K562 (cell line): ENCODE results near the gene COQ8B. TPM values are rescaled to one million over a fixed set of nuclear protein-coding genes. Genes with fewer than 3 reads are reported as not detected.

Source experiments
- AFF1 ChIP-seq, 2 experiments: fragments of 450-650 bp; IDR thresholded peaks; 2 replicates each; pipeline ENCODE4 v1.6.1; 2018; ENCODE audit warnings: mild to moderate bottlenecking in 2 of 2, low read depth in 1 of 2; ENCODE audit not compliant: partially characterized antibody in 2 of 2
- CREM ChIP-seq: IDR thresholded peaks from 2 replicates; pipeline ENCODE4 v1.6.1; 2014; ENCODE audit warnings: antibody characterized with exemption, low read depth
- NKRF ChIP-seq: fragments of 450-650 bp; IDR thresholded peaks from 2 replicates; pipeline ENCODE4 v1.6.1; 2016; ENCODE audit warnings: borderline replicate concordance
- ZNF592 ChIP-seq: fragments of 450-650 bp; IDR thresholded peaks from 2 replicates; pipeline ENCODE4 v1.6.1; 2017; ENCODE audit warnings: antibody characterized with exemption, mild to moderate bottlenecking
- polyA plus RNA-seq, 8 experiments: library from polyadenylated mRNA; depleted of rRNA in 4 of 8; stranded (reverse) in 5 of 8; unstranded in 3 of 8; fragments of >200 nt; fragmentation: Nextera tagmentation in 2 of 8; fragmentation: Illumina TruSeq in 1 of 8; extraction: Ambion mirVana in 2 of 8; extraction: Trizol in 1 of 8; gene quantifications; 2 replicates each; pipeline versions ENCODE4 v1.2.1 to v1.2.3, GENCODE V29; 2011 to 2014; ENCODE audit warnings: inconsistent platforms in 1 of 8, missing spikeins in 1 of 8
- total RNA-seq, 7 experiments: library from RNA; depleted of rRNA in 6 of 7; stranded (reverse); fragments of >200 nt in 6 of 7; fragmentation: Illumina TruSeq in 2 of 7; extraction: Trizol in 2 of 7; gene quantifications; 2 replicates each; pipeline versions ENCODE4 v1.2.1 to v1.2.3, GENCODE V29; 2011 to 2021; ENCODE audit warnings: low replicate concordance in 1 of 7
- TF ChIP-seq, protein P1 (sequence below), 2 experiments: fragments of 450-650 bp; IDR thresholded peaks; 2 replicates each; pipeline ENCODE4 v1.6.1; 2016; ENCODE audit warnings: mild to moderate bottlenecking in 2 of 2, borderline replicate concordance in 1 of 2, low read depth in 1 of 2, moderate library complexity in 1 of 2

COQ8B gene
- total and polyA plus RNA-seq, 9 of the 15 experiments (the other 6 are each of a cell fraction or from before 2014, with no cell fraction given): 0.41 to 32.3 (median 12.9) TPM

- TF ChIP-seq NKRF (peak; percentile 58; the same call in 1 of the 2 replicates), AFF1 (IDR thresholded peaks at IDR 0.05; ENCODE audit: low read depth in 1 of 2, partially characterized antibody in 2 of 2) (no peak), CREM (peak; percentile 12; the same call in 1 of the 2 replicates), ZNF592 (0 out of 2 replicates have a peak, but pooled peaks have one; percentile 48)
- TF ChIP-seq, protein P1, sequence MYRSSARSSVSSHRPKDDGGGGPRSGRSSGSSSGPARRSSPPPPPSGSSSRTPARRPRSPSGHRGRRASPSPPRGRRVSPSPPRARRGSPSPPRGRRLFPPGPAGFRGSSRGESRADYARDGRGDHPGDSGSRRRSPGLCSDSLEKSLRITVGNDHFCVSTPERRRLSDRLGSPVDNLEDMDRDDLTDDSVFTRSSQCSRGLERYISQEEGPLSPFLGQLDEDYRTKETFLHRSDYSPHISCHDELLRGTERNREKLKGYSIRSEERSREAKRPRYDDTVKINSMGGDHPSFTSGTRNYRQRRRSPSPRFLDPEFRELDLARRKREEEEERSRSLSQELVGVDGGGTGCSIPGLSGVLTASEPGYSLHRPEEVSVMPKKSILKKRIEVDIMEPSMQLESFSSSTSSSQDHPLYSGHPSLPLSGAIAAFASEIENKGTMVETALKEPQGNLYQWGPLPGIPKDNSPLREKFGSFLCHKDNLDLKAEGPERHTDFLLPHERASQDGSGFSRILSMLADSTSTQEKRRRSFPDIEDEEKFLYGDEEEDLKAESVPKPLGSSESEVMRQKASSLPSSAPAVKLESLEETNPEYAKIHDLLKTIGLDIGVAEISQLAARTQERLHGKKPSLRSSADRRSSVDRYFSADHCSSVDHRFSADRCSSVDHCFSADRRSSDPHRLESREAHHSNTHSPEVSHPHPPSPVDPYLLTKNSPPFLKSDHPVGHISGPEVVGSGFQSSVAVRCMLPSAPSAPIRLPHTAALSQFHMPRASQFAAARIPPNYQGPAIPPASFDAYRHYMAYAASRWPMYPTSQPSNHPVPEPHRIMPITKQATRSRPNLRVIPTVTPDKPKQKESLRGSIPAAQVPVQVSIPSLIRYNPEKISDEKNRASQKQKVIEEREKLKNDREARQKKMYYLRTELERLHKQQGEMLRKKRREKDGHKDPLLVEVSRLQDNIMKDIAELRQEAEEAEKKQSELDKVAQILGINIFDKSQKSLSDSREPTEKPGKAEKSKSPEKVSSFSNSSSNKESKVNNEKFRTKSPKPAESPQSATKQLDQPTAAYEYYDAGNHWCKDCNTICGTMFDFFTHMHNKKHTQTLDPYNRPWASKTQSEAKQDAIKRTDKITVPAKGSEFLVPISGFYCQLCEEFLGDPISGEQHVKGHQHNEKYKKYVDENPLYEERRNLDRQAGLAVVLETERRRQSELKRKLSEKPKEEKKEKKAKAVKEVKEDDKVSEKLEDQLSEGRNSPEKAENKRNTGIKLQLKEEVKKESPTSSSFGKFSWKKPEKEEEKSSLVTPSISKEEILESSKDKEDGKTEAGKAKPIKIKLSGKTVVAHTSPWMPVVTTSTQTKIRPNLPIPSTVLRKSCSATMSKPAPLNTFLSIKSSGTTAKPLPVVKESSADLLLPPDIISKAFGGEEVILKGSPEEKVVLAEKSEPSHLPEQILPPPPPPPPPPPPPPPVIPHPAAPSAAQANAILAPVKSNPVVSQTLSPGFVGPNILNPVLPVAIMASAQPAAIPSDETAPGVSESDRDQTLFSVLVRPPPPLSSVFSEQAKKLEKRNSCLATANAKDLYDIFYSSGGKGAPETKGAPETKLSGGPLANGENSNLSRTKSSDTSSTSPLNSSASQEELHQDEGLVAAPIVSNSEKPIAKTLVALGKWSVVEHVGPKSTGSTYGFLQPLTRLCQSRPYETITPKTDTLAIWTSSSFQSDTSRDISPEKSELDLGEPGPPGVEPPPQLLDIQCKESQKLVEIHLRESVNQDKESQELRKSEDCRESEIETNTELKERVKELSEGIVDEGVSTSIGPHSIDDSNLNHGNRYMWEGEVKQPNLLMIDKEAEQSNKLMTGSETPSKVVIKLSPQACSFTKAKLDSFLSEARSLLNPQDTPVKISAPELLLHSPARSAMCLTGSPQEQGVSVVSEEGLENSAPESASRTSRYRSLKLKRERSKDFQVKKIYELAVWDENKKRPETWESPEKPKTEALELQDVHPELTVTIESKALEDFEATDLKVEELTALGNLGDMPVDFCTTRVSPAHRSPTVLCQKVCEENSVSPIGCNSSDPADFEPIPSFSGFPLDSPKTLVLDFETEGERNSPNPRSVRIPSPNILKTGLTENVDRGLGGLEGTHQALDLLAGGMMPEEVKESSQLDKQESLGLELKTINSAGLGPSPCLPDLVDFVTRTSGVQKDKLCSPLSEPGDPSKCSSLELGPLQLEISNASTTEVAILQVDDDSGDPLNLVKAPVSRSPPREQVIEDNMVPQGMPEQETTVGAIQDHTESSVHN (IDR thresholded peaks at IDR 0.05; ENCODE audit: borderline replicate concordance in 1 of 2, low read depth in 1 of 2): no peak
Measured at GRCh38 chr19:40718774-40719391, 2.2 kb upstream of the COQ8B start (continued).
